Transverse colon (tissue), 4 donors: ENCODE measurements around the gene CEP78. TPM values are rescaled to one million over a fixed set of nuclear protein-coding genes. Genes with fewer than 3 reads are reported as not detected.

Experiments
- DNase-seq: peaks from one replicate; pipeline ENCODE4 v3.0.0-alpha.2; 2019
- H3K27ac ChIP-seq, 4 donors: fragments of 200-600 bp; sonication (generic); 2 replicates each; pipeline ENCODE4 v1.5.1; 2016 to 2018; ENCODE audit warnings: inconsistent platforms in 4 of 4
- H3K27me3 ChIP-seq: fragments of 200-600 bp; sonication (generic); 2 replicates; pipeline ENCODE4 v1.5.1; 2017; ENCODE audit warnings: inconsistent platforms
- H3K36me3 ChIP-seq, 4 donors: fragments of 200-600 bp; sonication (generic); 2 replicates each; pipeline ENCODE4 v1.5.1; 2017 to 2019; ENCODE audit warnings: inconsistent platforms in 4 of 4
- H3K4me1 ChIP-seq, 4 donors: fragments of 200-600 bp; sonication (generic); 2 replicates each; pipeline ENCODE4 v1.5.1; 2017 to 2020; ENCODE audit warnings: inconsistent platforms in 4 of 4
- H3K4me3 ChIP-seq, 4 donors: fragments of 200-600 bp; sonication (generic); 1 replicate in 1 of 4; 2 replicates in 3 of 4; pipeline versions ENCODE4 v1.5.1 to v1.6.1; 2017 to 2019; ENCODE audit warnings: inconsistent platforms in 4 of 4
- H3K9me3 ChIP-seq, 2 donors: fragments of 200-600 bp; sonication (generic); 2 replicates each; pipeline ENCODE4 v1.5.1; 2017 to 2019; ENCODE audit warnings: inconsistent platforms in 2 of 2
- EP300 ChIP-seq: sonication (generic); formaldehyde crosslinking; IDR thresholded peaks from one replicate; pipeline ENCODE4 v1.6.1; 2017; ENCODE audit warnings: antibody characterized with exemption, low read depth
- POLR2A ChIP-seq: fragments of 450-650 bp; IDR thresholded peaks from one replicate; pipeline ENCODE4 v1.6.1; 2016; ENCODE audit warnings: antibody characterized with exemption, mild to moderate bottlenecking, moderate library complexity
- POLR2AphosphoS5 ChIP-seq, 3 donors: sonication (generic); formaldehyde crosslinking; IDR thresholded peaks; one replicate each; pipeline ENCODE4 v1.6.1; 2016; ENCODE audit warnings: antibody characterized with exemption in 3 of 3
- WGBS, 2 donors: methylation state at CpG; one replicate each; pipeline ENCODE4 v1.1.5; 2018; ENCODE audit warnings: low coverage in 1 of 2; 5-methylcytosine and 5-hydroxymethylcytosine counted together
- in situ Hi-C, 4 donors: fragments of 200-750 bp; cut with MboI; loops; one replicate each; pipeline versions ENCODE4 v1.15.0 to v1.15.1; 2017; ENCODE audit warnings: low sequenced_read_pairs in 3 of 4, low pct_ligation_motif_present in 1 of 4, low pct_unique_long_range_greater_than_20kb in 1 of 4
- intact Hi-C: fragments of 100-400 bp; cut with DNase I; formaldehyde crosslinking; loops from one replicate; pipeline ENCODE4 v1.15.1; 2023; ENCODE audit warnings: low total_unique reads
- total RNA-seq, 4 donors: library from RNA; depleted of rRNA; stranded (reverse); fragments of >200 nt; gene quantifications; one replicate each; pipeline ENCODE4 v1.1.0, GENCODE V29; 2016
- TF ChIP-seq, protein P1 (sequence below), 5 experiments: fragments of 200-600 bp in 3 of 5; fragments of 450-650 bp in 2 of 5; sonication (generic) in 3 of 5; IDR thresholded peaks; 1 replicate in 2 of 5; 2 replicates in 3 of 5; pipeline ENCODE4 v1.5.1; 2016 to 2017; ENCODE audit warnings: antibody characterized with exemption in 5 of 5, inconsistent platforms in 3 of 5, mild to moderate bottlenecking in 2 of 5, moderate library complexity in 1 of 5

The CEP78 gene
- total RNA-seq, 4 donors from 2014 or later: 2.6 to 7.3 (median 4.3) TPM

DNA sequence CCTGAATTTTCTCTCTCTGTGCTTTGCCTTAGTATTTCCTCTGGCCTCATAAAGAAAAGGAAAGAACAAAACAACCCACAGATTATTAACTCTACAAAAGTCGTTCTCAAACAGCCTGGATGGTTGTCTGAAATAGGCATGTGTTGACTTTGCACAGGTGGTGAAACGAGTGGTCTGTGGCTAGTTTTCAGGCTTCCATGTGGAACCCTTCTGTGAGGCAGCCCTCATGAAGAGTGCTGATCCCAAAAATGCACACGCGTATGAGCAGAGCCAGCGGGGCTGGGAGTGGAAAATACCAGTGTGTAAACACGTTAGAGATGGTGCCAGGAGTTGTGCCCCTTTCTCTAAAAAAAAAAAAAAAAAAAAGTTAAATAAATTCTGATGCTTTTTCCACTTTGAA lies 56.2 kb downstream of the CEP78 start:
- DNase-seq: no peak
- TF ChIP-seq POLR2A: no peak
- no peak for TF ChIP-seq POLR2AphosphoS5 (IDR thresholded peaks at IDR 0.05)
- no peak for TF ChIP-seq EP300
- TF ChIP-seq, protein P1, sequence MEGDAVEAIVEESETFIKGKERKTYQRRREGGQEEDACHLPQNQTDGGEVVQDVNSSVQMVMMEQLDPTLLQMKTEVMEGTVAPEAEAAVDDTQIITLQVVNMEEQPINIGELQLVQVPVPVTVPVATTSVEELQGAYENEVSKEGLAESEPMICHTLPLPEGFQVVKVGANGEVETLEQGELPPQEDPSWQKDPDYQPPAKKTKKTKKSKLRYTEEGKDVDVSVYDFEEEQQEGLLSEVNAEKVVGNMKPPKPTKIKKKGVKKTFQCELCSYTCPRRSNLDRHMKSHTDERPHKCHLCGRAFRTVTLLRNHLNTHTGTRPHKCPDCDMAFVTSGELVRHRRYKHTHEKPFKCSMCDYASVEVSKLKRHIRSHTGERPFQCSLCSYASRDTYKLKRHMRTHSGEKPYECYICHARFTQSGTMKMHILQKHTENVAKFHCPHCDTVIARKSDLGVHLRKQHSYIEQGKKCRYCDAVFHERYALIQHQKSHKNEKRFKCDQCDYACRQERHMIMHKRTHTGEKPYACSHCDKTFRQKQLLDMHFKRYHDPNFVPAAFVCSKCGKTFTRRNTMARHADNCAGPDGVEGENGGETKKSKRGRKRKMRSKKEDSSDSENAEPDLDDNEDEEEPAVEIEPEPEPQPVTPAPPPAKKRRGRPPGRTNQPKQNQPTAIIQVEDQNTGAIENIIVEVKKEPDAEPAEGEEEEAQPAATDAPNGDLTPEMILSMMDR (IDR thresholded peaks at IDR 0.05): no peak
- WGBS, 2 donors: 48 to 59% methylated on average over 5 to 6 of the region's 6 CpGs
- intact Hi-C loops (no loop called here), in situ Hi-C loops (no loop called here)
- Histone ChIP-seq H3K9me3 (no peaks in the 10 kb centered on the region), H3K4me3 (no peak overlapping the region), H3K27ac (no peak overlapping the region), H3K27me3 (no peaks in the 10 kb centered on the region), H3K4me1 (peaks cover 0 to 13% (median 12%) of the 10 kb centered on the region in 4 donors), H3K36me3 (no peaks in the 10 kb centered on the region)

GRCh38 chr9:78292716-78293497 lies 57.0 kb downstream of the CEP78 start:
- WGBS, 2 donors: 92% methylated on average over 9 of the region's 9 CpGs
- Histone ChIP-seq H3K9me3 (no peaks in the 10 kb centered on the region), H3K27ac (no peak overlapping the region), H3K36me3 (no peaks in the 10 kb centered on the region), H3K4me1 (peaks cover 0 to 21% (median 21%) of the 10 kb centered on the region in 4 donors), H3K27me3 (peaks cover 1% of the 10 kb centered on the region), H3K4me3 (no peak overlapping the region)
- in situ Hi-C loops: no loop called here
- TF ChIP-seq POLR2AphosphoS5 (IDR thresholded peaks at IDR 0.05) (no peak), POLR2A (no peak), EP300 (no peak)
- TF ChIP-seq, protein P1 (IDR thresholded peaks at IDR 0.05): no peak
- intact Hi-C loops: no loop called here
- no peak for DNase-seq

GRCh38 chr9:78294290-78295176 lies 58.7 kb downstream of the CEP78 start:
- no peaks in the 10 kb centered on the region for H3K9me3 ChIP-seq
- intact Hi-C loops (no loop called here), in situ Hi-C loops (no loop called here)
- no peaks in the 10 kb centered on the region for H3K36me3 ChIP-seq
- no peak for DNase-seq
- H3K4me1 ChIP-seq: peaks cover 0 to 29% (median 26%) of the 10 kb centered on the region in 4 donors
- no peak overlapping the region for H3K4me3 ChIP-seq
- 86 to 90% methylated on average over 2 to 5 of the region's 5 CpGs for WGBS, 2 donors
- peaks cover 13% of the 10 kb centered on the region for H3K27me3 ChIP-seq
- TF ChIP-seq EP300: no peak
- no peak for TF ChIP-seq POLR2AphosphoS5 (IDR thresholded peaks at IDR 0.05)
- no peak for TF ChIP-seq POLR2A
- TF ChIP-seq, protein P1 (IDR thresholded peaks at IDR 0.05): no peak
- no peak overlapping the region for H3K27ac ChIP-seq

- Histone ChIP-seq H3K36me3 (no peaks in the 10 kb centered on the region), H3K27me3 (peaks cover 19% of the 10 kb centered on the region), H3K4me1 (peaks cover 0 to 29% (median 26%) of the 10 kb centered on the region in 4 donors), H3K27ac (no peak overlapping the region), H3K9me3 (no peaks in the 10 kb centered on the region), H3K4me3 (no peak overlapping the region)
- intact Hi-C loops (no loop called here), in situ Hi-C loops (no loop called here)
- no peak for DNase-seq
- 79% methylated on average over 3 of the region's 3 CpGs; no CpG with 5 or more reads in 1 of the 2 donors for WGBS, 2 donors
- TF ChIP-seq POLR2A (no peak), EP300 (no peak), POLR2AphosphoS5 (IDR thresholded peaks at IDR 0.05) (no peak)
- TF ChIP-seq, protein P1 (IDR thresholded peaks at IDR 0.05): no peak
These were observed 59.3 kb downstream of the CEP78 start for GRCh38 chr9:78295177-78295575.
